Measurements from ENCODE around the gene KCNIP1. TPM values are rescaled to one million over a fixed set of nuclear protein-coding genes. Genes with fewer than 3 reads are reported as not detected.
"Not testable (repeated sequence)": the region's sequence is repeated elsewhere in the genome, so short reads cannot be mapped to it uniquely, and the experiment has no call there.

Gene KCNIP1
- total and polyA plus RNA-seq, 2 of the 13 experiments (the other 11 are each of a cell fraction or from before 2014, with no cell fraction given): not detected

- BruUV-seq (replicated peaks); intact Hi-C loops (cut with micrococcal nuclease; ENCODE audit: unreplicated experiment); FAIRE-seq: not testable (repeated sequence)
Observed at GRCh38 chr5:170550382-170550781, 46.6 kb downstream of the KCNIP1 start.

More at GRCh38 chr5:170550382-170550781, 46.6 kb downstream of the KCNIP1 start:
- H3K9ac ChIP-seq (ENCODE audit: insufficient read depth, low read depth, low read length); ATAC-seq; H4K20me1 ChIP-seq (ENCODE audit: insufficient read depth, low read length); H3K4me2 ChIP-seq (ENCODE audit: low read depth, low read length); CTCF ChIA-PET (ENCODE audit: low intra/inter-chr PET ratio, low total read pairs); POLR2A ChIA-PET; H3K4me1 ChIP-seq (ENCODE audit: insufficient read depth, low read length); H3K27ac ChIP-seq (ENCODE audit: extremely low read length, insufficient read depth, low read length); H3K4me3 ChIP-seq (replicated peaks in 1 of 3; ENCODE audit: insufficient read depth in 1 of 3, low read depth in 2 of 3, low read length in 3 of 3); H3K9me3 ChIP-seq (ENCODE audit: low read length); H3K36me3 ChIP-seq (replicated peaks in 1 of 2; ENCODE audit: control insufficient read depth in 1 of 2, insufficient read depth in 2 of 2, low read length in 2 of 2); DNase-seq (ENCODE audit: low spot score); H2AFZ ChIP-seq (ENCODE audit: low read length); H3K27me3 ChIP-seq (ENCODE audit: control insufficient read depth in 1 of 2, insufficient read depth in 2 of 2, low read length in 2 of 2); H3K79me2 ChIP-seq (ENCODE audit: insufficient read depth, low read length); in situ Hi-C loops (cut with HindIII; ENCODE audit: extremely low pct_ligation_motif_present, low pct_unique_long_range_greater_than_20kb); TF ChIP-seq ATF7, CREB1, LCORL, FOXP1, SOX6 (CRISPR knock-in tag; IDR thresholded peaks at IDR 0.05): not testable (repeated sequence)
- 0 out of 2 replicates have a peak, but pooled peaks have one; percentile 37 for TF ChIP-seq NBN (conservative IDR thresholded peaks at IDR 0.05)
- TF ChIP-seq TRIM22 (IDR thresholded peaks at IDR 0.05): peak; percentile 67; the same call in 1 of the 2 replicates
- peak; percentile 76 for TF ChIP-seq ATF7 (IDR thresholded peaks at IDR 0.05)
- peak; percentile 99 for TF ChIP-seq CREB1 (IDR thresholded peaks at IDR 0.05)
- TF ChIP-seq PLRG1 (conservative IDR thresholded peaks at IDR 0.05): 0 out of 2 replicates have a peak, but pooled peaks have one; percentile 74
- peak; percentile 11; the same call in 1 of the 2 replicates for TF ChIP-seq LCORL (IDR thresholded peaks at IDR 0.05)
- TF ChIP-seq FOXK2 (IDR thresholded peaks at IDR 0.05): peak; percentile 57; the same call in 1 of the 2 replicates
- peak; percentile 84 for TF ChIP-seq PHB2 (IDR thresholded peaks at IDR 0.05; ENCODE audit: partially characterized antibody)
- peak; percentile 85 for TF ChIP-seq ZNF282 (IDR thresholded peaks at IDR 0.05; ENCODE audit: partially characterized antibody)
- peak; percentile 50 for TF ChIP-seq FOXP1 (IDR thresholded peaks at IDR 0.05)
- TF ChIP-seq SOX6 (IDR thresholded peaks at IDR 0.05): peak; percentile 73; the same call in 1 of the 2 replicates
- WGBS (ENCODE audit: low lambda C conversion rate): 0% methylated on average over 1 of the region's 1 CpG

Measured in HepG2 (cell line).